Fibroblast of the aortic adventitia (primary cell): ENCODE results near the gene SMOC2. TPM values are rescaled to one million over a fixed set of nuclear protein-coding genes. Genes with fewer than 3 reads are reported as not detected.
A peak's percentile ranks its signal among the peaks of the same experiment; 100 is the strongest.
"Not testable (repeated sequence)": the region's sequence is repeated elsewhere in the genome, so short reads cannot be mapped to it uniquely, and the experiment has no call there.

Experiments
- DNase-seq: peaks from one replicate; pipeline ENCODE4 v3.0.0-alpha.2; 2010; ENCODE audit warnings: low read depth
- H3K4me3 ChIP-seq: 2 replicates; pipeline ENCODE4 v1.5.1; 2011; ENCODE audit warnings: low read depth, mild to moderate bottlenecking, control low read depth, low read length, moderate library complexity
- total RNA-seq: library from RNA; depleted of rRNA; stranded (reverse); fragments of >200 nt; gene quantifications from 2 replicates; pipeline ENCODE4 v1.2.3, GENCODE V29; 2012; ENCODE audit warnings: low replicate concordance
- TF ChIP-seq, protein P1 (sequence below): IDR thresholded peaks from 2 replicates; pipeline ENCODE4 v1.5.1; 2011; ENCODE audit warnings: mild to moderate bottlenecking, low read length, control low read depth, inconsistent platforms; ENCODE audit not compliant: insufficient read depth

The SMOC2 gene
- total RNA-seq, 1 donor = 0.09 TPM

DNA sequence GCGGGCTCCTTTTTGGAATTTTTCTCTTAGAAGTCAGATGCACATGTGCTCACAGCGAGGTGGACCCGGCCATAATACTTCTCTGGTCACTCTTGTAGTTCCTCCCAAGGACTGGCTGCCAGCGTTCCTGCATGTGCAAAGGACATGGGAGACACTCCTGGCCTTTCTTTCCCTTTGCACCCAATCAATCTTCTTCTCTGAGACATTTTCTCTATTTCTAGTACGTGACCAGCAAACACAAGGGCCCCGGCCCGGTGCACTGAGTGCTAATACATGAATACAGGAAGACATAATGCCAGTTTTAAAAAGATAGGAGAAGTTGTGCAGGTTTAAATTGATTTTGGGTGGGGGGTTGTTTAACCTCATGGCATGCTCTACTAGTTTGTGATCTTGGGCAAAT, 233.6 kb downstream of the SMOC2 start:
- no peak overlapping the region for H3K4me3 ChIP-seq
- TF ChIP-seq, protein P1, sequence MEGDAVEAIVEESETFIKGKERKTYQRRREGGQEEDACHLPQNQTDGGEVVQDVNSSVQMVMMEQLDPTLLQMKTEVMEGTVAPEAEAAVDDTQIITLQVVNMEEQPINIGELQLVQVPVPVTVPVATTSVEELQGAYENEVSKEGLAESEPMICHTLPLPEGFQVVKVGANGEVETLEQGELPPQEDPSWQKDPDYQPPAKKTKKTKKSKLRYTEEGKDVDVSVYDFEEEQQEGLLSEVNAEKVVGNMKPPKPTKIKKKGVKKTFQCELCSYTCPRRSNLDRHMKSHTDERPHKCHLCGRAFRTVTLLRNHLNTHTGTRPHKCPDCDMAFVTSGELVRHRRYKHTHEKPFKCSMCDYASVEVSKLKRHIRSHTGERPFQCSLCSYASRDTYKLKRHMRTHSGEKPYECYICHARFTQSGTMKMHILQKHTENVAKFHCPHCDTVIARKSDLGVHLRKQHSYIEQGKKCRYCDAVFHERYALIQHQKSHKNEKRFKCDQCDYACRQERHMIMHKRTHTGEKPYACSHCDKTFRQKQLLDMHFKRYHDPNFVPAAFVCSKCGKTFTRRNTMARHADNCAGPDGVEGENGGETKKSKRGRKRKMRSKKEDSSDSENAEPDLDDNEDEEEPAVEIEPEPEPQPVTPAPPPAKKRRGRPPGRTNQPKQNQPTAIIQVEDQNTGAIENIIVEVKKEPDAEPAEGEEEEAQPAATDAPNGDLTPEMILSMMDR = no peak
- no peak for DNase-seq

DNA sequence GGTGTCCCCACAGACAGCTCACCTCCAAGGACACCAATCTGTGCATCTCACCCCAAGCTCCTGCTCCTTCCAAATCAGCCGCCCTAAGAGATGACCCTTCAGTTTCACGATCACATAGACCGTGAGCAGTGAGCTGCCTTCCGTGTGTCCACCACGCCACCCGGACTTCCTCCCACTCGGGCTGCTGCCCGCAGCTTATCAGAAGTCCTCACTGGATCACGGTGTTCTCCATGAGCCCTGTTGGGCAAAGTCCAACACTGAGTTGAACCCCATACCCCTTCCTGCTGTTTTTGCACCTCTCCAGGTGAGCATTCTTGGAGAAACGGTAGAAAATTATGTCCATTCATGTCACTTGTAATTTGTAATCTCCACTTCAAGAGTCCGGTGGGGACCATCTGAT, 234.4 kb downstream of the SMOC2 start:
- no peak for DNase-seq
- H3K4me3 ChIP-seq = no peak overlapping the region
- TF ChIP-seq, protein P1 = no peak

DNA sequence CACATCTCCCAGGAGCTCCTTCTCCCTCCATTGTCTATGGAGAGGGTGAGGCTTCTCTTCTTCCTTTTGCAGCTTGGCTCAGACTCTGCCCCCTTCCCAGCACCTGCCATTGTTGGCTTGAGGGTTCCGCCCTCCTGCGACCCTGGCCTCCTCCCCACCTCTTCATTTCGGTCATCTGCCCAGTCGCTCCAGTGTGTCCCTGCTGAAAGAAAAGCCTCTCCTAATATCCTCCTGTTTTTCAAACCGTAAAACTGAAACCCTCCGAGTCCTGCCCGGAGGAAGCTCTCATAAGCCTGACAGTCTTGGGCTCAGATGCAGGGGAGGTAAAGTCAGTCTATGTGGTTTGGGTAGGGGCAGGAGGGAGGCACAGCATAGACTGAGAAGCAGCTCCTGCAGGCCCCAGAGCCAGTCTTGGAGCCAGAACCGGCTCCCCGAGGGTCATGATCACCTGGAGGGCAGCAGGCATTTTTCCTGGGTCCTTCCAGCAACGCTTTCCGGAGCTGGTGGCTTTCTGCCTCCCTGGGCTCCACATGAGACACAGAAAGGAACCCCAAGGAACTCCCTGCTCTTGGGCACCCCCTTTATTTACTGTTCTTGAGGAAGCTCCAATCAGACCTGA, 235.1 kb downstream of the SMOC2 start:
- DNase-seq = no peak
- H3K4me3 ChIP-seq = no peak overlapping the region
- TF ChIP-seq, protein P1 = no peak

DNA sequence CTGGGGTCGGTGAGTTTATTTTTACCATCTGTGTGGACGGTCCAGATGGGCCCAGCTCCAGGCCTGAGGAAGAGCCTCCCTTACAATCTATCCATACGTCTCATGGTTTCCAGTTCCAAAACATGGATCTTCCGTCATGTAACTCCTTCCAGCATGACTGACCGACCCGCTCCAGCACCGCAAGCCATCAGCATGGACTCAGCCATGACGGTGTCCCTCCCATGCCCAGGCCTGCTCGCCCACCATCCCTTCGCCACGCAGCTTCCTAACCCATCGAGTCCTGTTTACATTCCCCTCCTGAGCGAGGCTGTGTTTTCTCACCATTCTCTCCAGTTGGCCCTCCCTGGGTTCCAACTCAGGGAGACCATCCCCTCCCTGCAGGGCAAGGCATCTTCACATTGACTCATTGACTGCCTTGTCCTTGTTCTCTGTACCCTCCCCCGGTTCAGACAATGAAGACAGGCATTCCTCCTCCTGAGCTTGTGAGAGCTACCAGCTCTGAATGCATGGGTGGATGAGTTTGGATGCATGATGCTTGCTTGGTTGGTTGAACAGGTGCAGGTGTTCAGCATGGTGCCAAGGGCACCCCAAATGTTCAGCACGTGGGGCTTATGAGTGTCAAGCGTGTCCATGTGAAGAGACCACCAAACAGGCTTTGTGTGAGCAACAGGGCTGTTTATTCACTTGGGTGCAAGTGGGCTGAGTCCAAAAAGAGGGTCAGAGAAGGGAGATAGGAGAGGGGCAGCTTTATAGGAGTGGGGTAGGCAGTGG, 235.8 kb downstream of the SMOC2 start:
- TF ChIP-seq, protein P1 = no peak
- no peak for DNase-seq

DNA sequence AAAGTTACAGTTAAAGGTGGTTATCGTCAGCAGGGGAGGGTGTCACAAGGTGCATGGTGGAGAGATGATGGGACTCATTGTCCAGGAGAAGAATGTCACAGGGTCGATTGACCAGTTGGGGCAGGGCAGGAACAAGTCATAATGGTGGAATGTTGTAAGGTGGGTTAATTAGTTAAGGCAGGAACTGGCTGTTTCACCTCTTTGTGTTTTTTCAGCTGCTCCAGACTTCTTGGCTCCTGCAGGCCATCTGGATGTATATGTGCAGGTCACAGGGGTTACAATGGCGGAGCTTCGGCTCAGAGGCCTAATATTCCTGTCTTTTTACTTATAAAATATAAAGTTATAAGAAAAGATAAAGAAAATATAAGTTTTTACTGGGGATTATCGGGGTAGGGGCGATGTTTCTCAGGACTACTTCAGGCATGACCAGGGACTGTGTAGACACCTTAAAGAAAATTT, 236.4 kb downstream of the SMOC2 start:
- DNase-seq, H3K4me3 ChIP-seq: not testable (repeated sequence)

More for the DNA sequence above, 235.8 kb downstream of the SMOC2 start:
- no peak overlapping the region for H3K4me3 ChIP-seq

DNA sequence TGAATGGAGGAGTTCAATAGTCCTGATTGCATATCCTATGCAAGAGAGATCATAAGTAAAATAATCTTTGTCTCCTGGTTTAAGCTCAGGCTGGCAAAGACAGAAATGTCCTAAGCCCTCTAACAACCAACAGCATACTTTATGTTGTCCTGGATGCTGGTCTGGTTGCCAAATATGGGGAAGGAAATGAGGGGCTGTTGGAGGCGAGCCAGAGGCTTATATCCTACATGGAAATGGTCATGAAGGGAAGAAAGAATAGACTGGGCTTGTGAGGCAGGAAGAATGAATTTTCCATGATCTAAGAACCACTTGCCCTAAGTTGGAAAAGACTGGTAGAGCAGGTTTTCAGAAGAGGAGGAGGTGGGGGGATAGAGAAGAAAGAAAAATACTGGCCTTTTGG, 237.1 kb downstream of the SMOC2 start:
- TF ChIP-seq, protein P1 = no peak
- no peak overlapping the region for H3K4me3 ChIP-seq
- no peak for DNase-seq

DNA sequence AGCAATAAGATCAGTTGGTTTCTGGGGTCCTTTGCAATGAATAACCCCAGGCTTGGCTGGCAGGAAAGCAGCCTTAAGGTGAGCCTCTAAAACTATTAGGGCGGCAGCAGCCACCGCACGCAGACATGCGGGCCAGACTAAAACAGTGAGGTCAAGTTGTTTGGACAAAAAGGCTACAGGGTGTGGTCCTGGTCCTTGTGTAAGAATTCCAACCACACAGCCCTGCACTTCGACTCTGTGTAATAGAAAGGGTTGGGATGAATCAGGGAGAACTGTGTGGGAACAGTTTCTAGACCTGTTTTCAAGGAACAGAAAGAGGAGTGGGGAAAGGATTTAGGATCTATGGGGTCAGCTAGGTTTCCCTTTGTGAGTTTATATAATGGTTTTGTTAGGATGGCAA, 237.6 kb downstream of the SMOC2 start:
- peak; percentile 2 for DNase-seq
- no peak overlapping the region for H3K4me3 ChIP-seq
- TF ChIP-seq, protein P1 = no peak
